Spinal cord (tissue), 10 donors: ENCODE results near the gene CDKAL1. TPM values are rescaled to one million over a fixed set of nuclear protein-coding genes. Genes with fewer than 3 reads are reported as not detected.
A peak's percentile ranks its signal among the peaks of the same experiment; 100 is the strongest.

Experiments
- DNase-seq, 6 donors: peaks; one replicate each; pipeline versions ENCODE4 v3.0.0 to v3.0.0-alpha.2; 2013 to 2015; ENCODE audit warnings: low spot score in 6 of 6, low read depth in 4 of 6
- H3K27ac ChIP-seq: one replicate; pipeline ENCODE4 v1.5.1; 2013; ENCODE audit warnings: low read depth, low read length, control low read depth
- H3K27me3 ChIP-seq: one replicate; pipeline ENCODE4 v1.6.1; 2013; ENCODE audit warnings: low read length; ENCODE audit not compliant: control insufficient read depth, insufficient read depth
- H3K36me3 ChIP-seq: one replicate; pipeline ENCODE4 v1.6.1; 2013; ENCODE audit warnings: low read length; ENCODE audit not compliant: control insufficient read depth, insufficient read depth
- H3K4me1 ChIP-seq: one replicate; pipeline ENCODE4 v1.6.1; 2013; ENCODE audit warnings: low read length; ENCODE audit not compliant: control insufficient read depth, insufficient read depth
- H3K4me3 ChIP-seq: one replicate; pipeline ENCODE4 v1.5.1; 2013; ENCODE audit warnings: low read depth, low read length, control low read depth
- H3K9me3 ChIP-seq: one replicate; pipeline ENCODE4 v1.6.1; 2013; ENCODE audit warnings: low read length; ENCODE audit not compliant: control insufficient read depth, insufficient read depth
- WGBS: methylation state at CpG from one replicate; pipeline ENCODE4 v1.1.5; 2013; ENCODE audit warnings: missing lambda C conversion rate; ENCODE audit not compliant: insufficient coverage; 5-methylcytosine and 5-hydroxymethylcytosine counted together
- polyA plus RNA-seq, 2 donors: library from polyadenylated mRNA; unstranded; fragments of 120-200 nt; gene quantifications; one replicate each; pipeline ENCODE4 v1.2.1, GENCODE V29; 2013; ENCODE audit not compliant: insufficient read length in 2 of 2
- total RNA-seq, 2 donors: library from RNA; depleted of rRNA in 1 of 2; stranded (reverse); fragments of 120-200 nt in 1 of 2; fragments of >200 nt in 1 of 2; gene quantifications; one replicate each; pipeline versions ENCODE4 v1.2.3 to v1.2.4, GENCODE V29; 2013 to 2014
- donor health status: healthy.

Gene CDKAL1
- total and polyA plus RNA-seq, 4 donors: 15.1 to 34.2 (median 22.0) TPM

DNA sequence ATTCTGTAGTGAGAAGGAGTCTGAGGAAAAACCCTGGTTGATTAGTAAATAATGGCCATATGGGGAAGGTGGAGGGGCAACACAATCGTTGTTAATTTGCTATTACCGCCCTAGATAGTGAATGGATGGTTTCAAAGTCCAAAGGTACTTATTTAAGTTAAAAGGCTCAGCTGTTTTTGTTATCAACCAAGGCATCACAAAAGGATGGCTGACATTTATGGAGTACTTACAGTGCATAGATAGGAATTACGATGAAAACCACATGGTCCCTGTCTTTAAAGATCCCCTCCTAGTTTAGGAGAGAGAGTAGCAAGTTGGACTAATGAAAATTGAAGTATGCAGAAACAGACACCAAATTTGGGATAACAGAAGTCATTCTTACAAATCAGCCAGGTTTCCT, 319.6 kb downstream of the CDKAL1 start:
- Histone ChIP-seq H3K27me3 (no peaks in the 10 kb centered on the region), H3K9me3 (no peaks in the 10 kb centered on the region), H3K27ac (no peak overlapping the region), H3K4me3 (no peak overlapping the region), H3K4me1 (no peaks in the 10 kb centered on the region), H3K36me3 (no peaks in the 10 kb centered on the region)
- WGBS: 83% methylated on average over 2 of the region's 3 CpGs
- no peak for DNase-seq

DNA sequence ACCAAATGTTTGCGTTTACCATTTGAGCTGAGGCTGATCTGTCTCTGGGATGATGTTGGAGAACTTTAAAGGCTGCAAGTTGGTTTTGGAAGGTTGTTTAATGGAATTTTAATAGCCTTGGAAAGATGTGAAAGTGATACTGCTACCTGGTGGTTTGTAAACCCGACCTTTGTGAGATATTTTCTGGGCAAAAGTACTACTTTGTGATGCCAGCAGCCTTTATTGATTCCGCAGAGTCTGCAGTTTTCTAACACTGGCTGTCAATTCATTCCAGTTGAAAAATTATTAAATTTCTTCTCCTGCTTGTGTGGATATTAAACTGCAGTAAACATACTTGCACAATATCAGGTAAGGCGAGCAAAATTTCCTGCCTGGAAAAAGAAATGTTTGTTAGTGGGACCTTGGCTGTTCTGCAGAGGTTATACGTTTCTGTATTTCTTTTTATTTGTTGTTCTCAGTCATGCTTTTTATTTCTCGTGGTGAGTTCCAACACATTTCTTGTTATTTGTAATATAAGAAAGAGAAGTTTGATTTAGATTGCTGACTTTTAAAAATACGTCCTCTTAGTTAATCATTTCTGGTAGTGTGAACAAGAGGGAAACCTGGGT, 322.5 kb downstream of the CDKAL1 start:
- WGBS: no CpG with 5 or more reads among the region's 7 CpGs
- Histone ChIP-seq H3K4me1 (no peaks in the 10 kb centered on the region), H3K36me3 (no peaks in the 10 kb centered on the region), H3K9me3 (no peaks in the 10 kb centered on the region), H3K4me3 (no peak overlapping the region), H3K27ac (no peak overlapping the region), H3K27me3 (no peaks in the 10 kb centered on the region)
- peak in 1 of 6 donors; percentile 42 for DNase-seq

DNA sequence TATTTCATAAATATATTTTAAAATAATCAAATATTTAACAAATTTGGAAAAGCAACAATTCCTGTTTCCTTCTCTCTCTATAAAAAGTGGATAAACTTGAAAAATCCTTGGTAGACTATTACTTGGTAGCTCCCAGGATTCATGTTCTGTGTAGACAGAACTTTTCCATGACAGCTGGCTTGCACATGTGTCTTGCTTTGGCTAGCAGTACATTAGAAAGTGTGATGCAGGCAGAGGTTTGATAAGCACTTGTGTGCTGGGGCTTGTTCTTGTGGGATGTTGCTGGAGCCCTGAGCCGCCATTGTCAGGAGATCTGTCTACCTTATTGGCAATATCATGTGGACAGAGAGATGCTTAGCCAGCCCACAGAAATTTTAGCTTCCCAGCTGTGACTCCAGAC, 327.2 kb downstream of the CDKAL1 start:
- Histone ChIP-seq H3K27me3 (no peaks in the 10 kb centered on the region), H3K36me3 (no peaks in the 10 kb centered on the region), H3K4me1 (no peaks in the 10 kb centered on the region), H3K9me3 (no peaks in the 10 kb centered on the region), H3K4me3 (no peak overlapping the region), H3K27ac (no peak overlapping the region)
- 100% methylated on average over 1 of the region's 1 CpG for WGBS
- DNase-seq: no peak

DNA sequence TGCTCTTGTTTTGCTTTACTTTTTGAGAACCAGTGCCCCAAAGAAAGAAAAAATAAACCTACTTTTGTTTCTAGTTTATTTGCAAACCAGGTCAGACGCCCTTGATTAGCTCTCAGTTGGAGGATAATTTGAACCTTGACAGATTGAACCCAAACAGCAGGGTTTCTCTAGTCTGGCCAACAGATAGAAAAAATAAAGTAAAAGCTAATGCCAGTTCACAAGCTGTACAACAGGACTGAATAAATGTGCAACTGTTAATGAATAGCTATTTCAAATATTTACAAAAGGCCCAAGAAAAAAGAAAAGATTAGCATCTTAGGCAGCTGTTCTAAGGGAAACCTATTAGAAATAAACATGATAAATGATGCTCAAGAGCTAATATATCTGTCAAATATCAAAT, 331.8 kb downstream of the CDKAL1 start:
- no peak overlapping the region for H3K4me3 ChIP-seq
- WGBS: no CpG with 5 or more reads among the region's 1 CpG
- H3K36me3 ChIP-seq: no peaks in the 10 kb centered on the region
- H3K27ac ChIP-seq: no peak overlapping the region
- H3K4me1 ChIP-seq: no peaks in the 10 kb centered on the region
- DNase-seq: peak in 2 of 6 donors; percentile 46 to 64
- no peaks in the 10 kb centered on the region for H3K27me3 ChIP-seq
- no peaks in the 10 kb centered on the region for H3K9me3 ChIP-seq

DNA sequence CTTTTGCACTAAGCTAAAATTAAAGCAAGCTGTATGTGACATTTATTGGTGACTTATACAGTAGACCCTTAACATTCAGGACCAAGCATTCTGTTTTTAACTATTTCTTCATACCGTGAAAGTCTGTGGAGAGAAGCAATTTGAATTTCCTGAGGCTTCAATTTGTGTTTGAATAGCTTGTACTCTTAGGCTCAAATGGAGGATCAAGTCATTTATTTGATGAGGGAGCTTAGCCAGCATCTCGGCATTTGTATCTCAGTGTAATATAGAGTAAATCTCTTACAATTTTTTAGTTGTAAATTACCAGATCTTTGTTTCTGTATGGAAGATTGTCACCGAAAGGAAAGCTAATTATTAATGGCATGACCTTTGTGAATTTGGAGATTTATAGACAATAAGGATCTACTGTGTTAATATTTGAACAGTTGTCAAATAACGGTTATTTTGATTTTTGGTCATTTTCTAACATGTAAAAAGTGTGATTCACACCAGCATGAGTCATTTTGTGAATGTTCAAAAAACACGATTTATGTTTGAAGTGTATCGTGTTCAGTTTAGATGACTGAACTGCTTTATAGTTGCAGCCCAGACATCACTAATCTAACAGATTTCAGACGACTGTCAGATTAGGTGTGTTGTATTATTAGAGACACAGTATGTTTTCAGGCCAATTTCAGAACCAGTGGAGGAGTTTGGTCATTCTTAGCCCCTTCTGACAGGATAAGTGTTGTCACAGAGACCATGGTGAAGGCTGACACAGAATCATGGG, 332.9 kb downstream of the CDKAL1 start:
- Histone ChIP-seq H3K9me3 (no peaks in the 10 kb centered on the region), H3K4me3 (no peak overlapping the region), H3K27me3 (no peaks in the 10 kb centered on the region), H3K36me3 (no peaks in the 10 kb centered on the region), H3K4me1 (no peaks in the 10 kb centered on the region), H3K27ac (no peak overlapping the region)
- DNase-seq: peak in 1 of 6 donors; percentile 62
- no CpG with 5 or more reads among the region's 7 CpGs for WGBS

DNA sequence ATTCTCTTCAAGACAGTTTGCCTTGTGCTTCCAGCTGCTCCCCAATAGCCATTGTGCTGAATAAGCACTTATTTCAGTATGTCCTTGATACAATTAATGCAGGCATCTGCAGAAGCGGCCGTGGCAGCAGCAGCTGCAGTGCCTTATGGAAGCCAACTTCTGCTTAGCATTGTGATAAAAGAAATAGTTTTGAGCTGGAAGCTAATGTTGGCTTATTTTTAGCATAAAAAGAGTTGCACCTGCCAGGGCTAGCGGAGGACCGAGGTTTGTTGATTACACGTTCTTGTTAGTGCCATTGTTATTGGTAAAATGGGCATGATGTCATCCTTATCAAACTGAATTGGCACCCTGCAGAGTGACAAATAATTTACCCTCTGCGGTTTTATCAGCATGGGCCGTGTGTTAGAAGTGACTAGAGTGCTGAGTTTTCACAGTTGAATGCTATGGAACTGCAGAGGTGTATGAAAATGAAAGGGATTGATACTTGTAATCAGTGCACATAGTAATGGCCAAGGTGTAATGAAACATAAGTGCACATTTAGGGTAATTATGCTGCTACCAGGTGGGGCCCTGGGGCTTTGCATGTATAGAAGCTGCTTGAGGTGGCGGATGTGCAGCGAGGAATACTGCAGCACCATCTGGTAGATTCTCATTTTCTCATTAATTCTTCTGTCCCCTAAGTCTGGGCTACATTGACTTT, 334.3 kb downstream of the CDKAL1 start:
- Histone ChIP-seq H3K27me3 (no peaks in the 10 kb centered on the region), H3K36me3 (no peaks in the 10 kb centered on the region), H3K27ac (no peak overlapping the region), H3K4me3 (no peak overlapping the region), H3K4me1 (no peaks in the 10 kb centered on the region), H3K9me3 (no peaks in the 10 kb centered on the region)
- 23% methylated on average over 6 of the region's 9 CpGs for WGBS
- DNase-seq: peak in 3 of 6 donors; percentile 35 to 94 (median 71)

DNA sequence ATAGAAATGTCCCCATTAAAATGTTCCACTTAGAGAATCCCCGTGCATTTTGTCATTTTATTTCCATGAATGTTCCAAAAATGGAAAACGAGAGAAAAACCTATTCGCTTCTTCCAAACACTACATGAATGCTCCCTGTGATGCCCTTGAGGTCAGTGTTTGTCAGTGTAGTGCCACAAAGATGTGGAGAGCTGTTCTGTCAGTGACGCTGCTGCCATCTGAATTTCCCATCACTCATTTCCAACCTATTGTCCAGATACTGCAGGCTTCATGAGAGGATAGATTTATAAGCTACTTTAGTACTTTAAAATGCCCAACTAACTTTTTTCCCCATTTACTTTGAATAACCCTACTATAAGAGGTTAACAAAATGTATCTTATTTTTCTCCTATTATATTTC, 335.8 kb downstream of the CDKAL1 start:
- Histone ChIP-seq H3K36me3 (no peaks in the 10 kb centered on the region), H3K27ac (no peak overlapping the region), H3K9me3 (no peaks in the 10 kb centered on the region), H3K4me3 (no peak overlapping the region), H3K4me1 (no peaks in the 10 kb centered on the region), H3K27me3 (no peaks in the 10 kb centered on the region)
- DNase-seq: no peak
- WGBS: 70% methylated on average over 2 of the region's 4 CpGs

DNA sequence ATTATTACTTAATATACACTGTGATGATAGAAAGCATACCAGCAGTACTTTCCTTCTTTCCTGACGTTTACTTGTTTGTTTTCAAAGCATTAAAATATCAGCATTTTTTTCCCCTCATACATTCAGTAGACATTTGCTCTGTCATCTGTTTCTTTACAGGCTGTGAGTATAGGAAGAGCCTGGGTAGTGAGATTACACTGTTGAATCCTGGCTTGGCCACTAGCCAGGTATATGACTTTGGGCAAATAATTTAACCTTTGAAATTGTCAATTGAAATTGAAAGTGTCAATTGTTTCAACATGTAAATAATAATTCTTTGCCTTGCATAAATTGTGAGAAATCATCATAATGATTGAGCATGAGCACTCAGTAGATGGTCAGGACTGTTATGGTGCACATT, 336.2 kb downstream of the CDKAL1 start:
- no CpG with 5 or more reads among the region's 1 CpG for WGBS
- Histone ChIP-seq H3K27ac (no peak overlapping the region), H3K9me3 (no peaks in the 10 kb centered on the region), H3K4me3 (no peak overlapping the region), H3K27me3 (no peaks in the 10 kb centered on the region), H3K36me3 (no peaks in the 10 kb centered on the region), H3K4me1 (no peaks in the 10 kb centered on the region)
- DNase-seq: no peak

DNA sequence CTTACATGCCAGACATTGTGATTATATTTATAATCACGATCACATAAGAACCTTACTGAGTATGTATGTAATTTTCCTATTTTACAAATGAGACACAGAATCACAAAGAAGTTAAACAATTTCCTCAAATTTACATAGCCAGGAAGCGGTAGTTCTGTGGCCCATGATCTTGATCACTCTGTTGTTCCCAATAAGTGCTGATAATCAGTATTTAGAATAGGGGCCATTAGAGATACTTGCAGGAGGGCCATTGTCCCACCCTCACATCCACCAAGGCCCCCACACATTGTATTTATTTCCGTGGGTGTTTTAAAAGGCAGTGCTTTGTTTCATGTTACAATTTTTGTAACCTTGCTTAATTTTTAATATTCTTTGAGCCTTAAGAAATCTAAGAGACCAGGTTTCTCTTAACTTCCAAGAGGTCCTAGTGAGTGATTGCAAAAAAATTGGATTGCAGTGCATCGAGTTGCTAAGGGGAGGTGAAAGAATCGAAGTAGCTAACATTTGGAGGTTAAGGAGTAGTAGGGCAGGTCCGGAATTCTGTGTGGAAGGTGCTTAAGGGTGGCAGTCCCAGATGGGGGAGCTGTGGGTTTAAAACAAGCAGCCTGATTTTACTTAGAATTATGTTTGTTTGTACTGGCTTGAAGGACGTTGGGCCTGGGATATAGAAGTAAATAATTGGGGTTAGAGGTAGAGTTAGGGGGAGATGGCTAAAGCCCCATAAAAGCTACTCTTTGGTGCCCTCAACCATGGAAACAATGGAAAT, 339.4 kb downstream of the CDKAL1 start:
- Histone ChIP-seq H3K36me3 (no peaks in the 10 kb centered on the region), H3K27me3 (no peaks in the 10 kb centered on the region), H3K4me3 (no peak overlapping the region), H3K9me3 (no peaks in the 10 kb centered on the region), H3K4me1 (no peaks in the 10 kb centered on the region), H3K27ac (no peak overlapping the region)
- DNase-seq: peak in 1 of 6 donors; percentile 48
- WGBS: 63% methylated on average over 4 of the region's 7 CpGs
